Frontal cortex (tissue), 4 donors: ENCODE results near the gene IL1RL2. TPM values are rescaled to one million over a fixed set of nuclear protein-coding genes. Genes with fewer than 3 reads are reported as not detected.

Experiments used
- DNase-seq, 2 donors: peaks; one replicate each; pipeline ENCODE4 v3.0.0; 2012; ENCODE audit warnings: low spot score in 2 of 2
- FAIRE-seq: peaks from 2 replicates; lab custom pipeline; 2012; peaks lifted over from hg19 to GRCh38; lab: Jason Lieb, UNC
- total RNA-seq: library from RNA; depleted of rRNA; stranded (reverse); fragments of >200 nt; gene quantifications from one replicate; pipeline ENCODE4 v1.2.3, GENCODE V29; 2014
- donor health status: control.
- donor health status: control.
- donor health status: control.

Gene IL1RL2
- total RNA-seq, 1 donor from 2014 or later = 0.82 TPM

GRCh38 chr2:102286041-102286440, 99.2 kb downstream of the IL1RL2 start:
- no peak for DNase-seq
- no peak for FAIRE-seq

- FAIRE-seq = no peak
These were observed 102.3 kb downstream of the IL1RL2 start for GRCh38 chr2:102289129-102289528.

More at GRCh38 chr2:102289129-102289528, 102.3 kb downstream of the IL1RL2 start:
- no peak for DNase-seq

Other genes with a start within 250 kb of the IL1RL2 start
- gene IL1R2, start 195.1 kb upstream of the IL1RL2 start, total RNA-seq = not detected
- gene IL1R1, start 44.3 kb upstream of the IL1RL2 start, total RNA-seq = 0.41 TPM
- not detected for gene IL1RL1, start 124.5 kb downstream of the IL1RL2 start, total RNA-seq
- 0.41 TPM for gene IL18R1, start 168.8 kb downstream of the IL1RL2 start, total RNA-seq
- gene IL18RAP, start 236.1 kb downstream of the IL1RL2 start, total RNA-seq = 0.41 TPM